NOMO-1 (cell line): ENCODE data around the gene RPRML.
"Not testable (repeated sequence)": the region's sequence is repeated elsewhere in the genome, so short reads cannot be mapped to it uniquely, and the experiment has no call there.

ENCODE experiments used
- DNase-seq, 2 experiments: peaks; one replicate each; lab custom pipeline; 2025; ENCODE audit not compliant: unreplicated experiment in 2 of 2; lab: John Stamatoyannopoulos, UW

RPRML gene

GRCh38 chr17:46979147-46979863, at the start of gene RPRML:
RPRML (minus strand) TSS chr17:46979253; CDS start chr17:46979007, 246 bp downstream.
- DNase-seq = peak; percentile 24 to 40

- not testable (repeated sequence) for DNase-seq
Measured at GRCh38 chr17:47016966-47017365, 37.9 kb upstream of the RPRML start.

GRCh38 chr17:47013341-47013740, 34.3 kb upstream of the RPRML start:
- no peak for DNase-seq

- no peak for DNase-seq
Measured at GRCh38 chr17:47012457-47012856, 33.4 kb upstream of the RPRML start.

GRCh38 chr17:47009759-47010594, 30.9 kb upstream of the RPRML start:
- no peak for DNase-seq

- no peak for DNase-seq
Measured at GRCh38 chr17:47004906-47005305, 25.9 kb upstream of the RPRML start.

GRCh38 chr17:47003864-47004263, 24.8 kb upstream of the RPRML start:
- not testable (repeated sequence) for DNase-seq

- DNase-seq = no peak
Measured at GRCh38 chr17:46995841-46996571, 17.0 kb upstream of the RPRML start.

- DNase-seq = no peak
Measured at GRCh38 chr17:46994993-46995392, 15.9 kb upstream of the RPRML start.

GRCh38 chr17:46991617-46992016, 12.6 kb upstream of the RPRML start:
- no peak for DNase-seq

- DNase-seq = no peak
Measured at GRCh38 chr17:46989637-46990431, 10.8 kb upstream of the RPRML start.

- not testable (repeated sequence) for DNase-seq
Measured at GRCh38 chr17:46987927-46988326, 8.9 kb upstream of the RPRML start.

- no peak for DNase-seq
Measured at GRCh38 chr17:46986366-46986765, 7.3 kb upstream of the RPRML start.

- DNase-seq = no peak
Measured at GRCh38 chr17:46984892-46985291, 5.8 kb upstream of the RPRML start.

- no peak for DNase-seq
Measured at GRCh38 chr17:46984341-46984740, 5.3 kb upstream of the RPRML start.

- DNase-seq = no peak
Measured at GRCh38 chr17:46983782-46984181, 4.7 kb upstream of the RPRML start.

- no peak for DNase-seq
Measured at GRCh38 chr17:46982577-46982976, 3.5 kb upstream of the RPRML start.

GRCh38 chr17:46978489-46979146, 435 bp downstream of the RPRML start:
- DNase-seq = no peak

- no peak for DNase-seq
Measured at GRCh38 chr17:46977750-46978488, 1.1 kb downstream of the RPRML start.
